ENCODE measurements around the gene SIRT2.
A peak's percentile ranks its signal among the peaks of the same experiment; 100 is the strongest.
"Not testable (repeated sequence)": the region's sequence is repeated elsewhere in the genome, so short reads cannot be mapped to it uniquely, and the experiment has no call there.

SIRT2 gene

GRCh38 chr19:38892841-38893240 lies 6.6 kb downstream of the SIRT2 start:
- no peak for DNase-seq

- no peak for DNase-seq
Observed at GRCh38 chr19:38891771-38892170, 7.6 kb downstream of the SIRT2 start.

DNA sequence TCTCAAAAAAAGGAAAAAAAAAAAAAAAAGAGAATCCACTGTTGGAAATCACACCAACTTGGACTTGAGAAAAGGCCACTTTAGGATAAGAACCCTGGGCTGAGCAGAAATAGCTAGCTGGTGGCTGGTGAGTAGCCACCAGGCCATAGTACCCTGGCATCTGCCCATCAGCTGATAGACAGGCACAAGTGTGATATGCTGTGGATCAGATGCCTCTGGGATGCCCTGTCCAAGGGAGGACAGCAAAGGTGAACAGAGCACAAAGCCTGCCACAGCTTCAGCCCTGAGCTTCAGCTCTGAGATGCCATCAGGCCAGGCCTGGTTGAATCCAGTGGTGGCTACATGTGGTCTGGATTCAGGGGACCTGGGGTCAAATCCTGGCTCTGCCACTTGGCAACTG lies 8.7 kb downstream of the SIRT2 start:
- DNase-seq = no peak

GRCh38 chr19:38889803-38890202 lies 9.6 kb downstream of the SIRT2 start:
- no peak for DNase-seq

DNA sequence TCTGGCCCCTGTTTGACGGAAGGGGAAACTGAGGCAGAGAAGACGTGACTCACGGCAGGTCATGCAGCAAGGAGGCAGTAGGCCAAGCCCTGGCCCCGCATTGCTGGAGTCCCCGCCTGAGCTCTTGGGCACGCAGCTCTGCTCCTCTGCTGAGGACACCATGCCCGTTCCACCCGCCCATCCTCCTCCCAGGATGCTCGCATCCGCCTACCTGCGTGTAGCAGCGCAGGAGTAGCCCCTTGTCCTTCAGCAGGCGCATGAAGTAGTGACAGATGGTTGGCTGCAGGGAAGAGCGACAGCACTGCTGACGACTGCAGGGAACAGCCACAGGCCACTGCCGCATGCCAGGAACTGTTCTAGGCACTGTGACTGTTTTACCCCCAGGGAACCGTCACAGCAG lies 10.5 kb downstream of the SIRT2 start:
- no peak for DNase-seq

DNA sequence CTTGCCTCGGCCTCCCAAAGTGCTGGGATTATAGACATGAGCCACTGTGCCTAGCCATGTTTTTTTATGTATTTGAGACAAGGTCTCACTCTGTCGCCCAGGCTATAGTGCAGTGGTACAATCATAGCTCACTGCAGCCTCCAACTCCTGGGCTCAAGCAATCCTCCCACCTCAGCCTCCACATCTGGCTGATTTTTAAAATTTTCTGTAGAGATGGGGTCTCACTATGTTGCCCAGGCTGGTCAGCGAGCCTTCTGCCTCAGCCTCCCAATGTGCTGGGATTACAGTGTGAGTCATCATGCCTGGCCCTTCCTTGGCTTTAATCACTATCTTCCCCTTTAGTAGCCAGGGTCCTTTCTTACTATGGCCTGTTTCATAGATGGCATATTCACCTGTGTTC lies 14.7 kb downstream of the SIRT2 start:
- DNase-seq = not testable (repeated sequence)

GRCh38 chr19:38883286-38883685 lies 16.1 kb downstream of the SIRT2 start:
- no peak for DNase-seq

- no peak for DNase-seq
Observed at GRCh38 chr19:38880882-38881609, 18.4 kb downstream of the SIRT2 start.

DNA sequence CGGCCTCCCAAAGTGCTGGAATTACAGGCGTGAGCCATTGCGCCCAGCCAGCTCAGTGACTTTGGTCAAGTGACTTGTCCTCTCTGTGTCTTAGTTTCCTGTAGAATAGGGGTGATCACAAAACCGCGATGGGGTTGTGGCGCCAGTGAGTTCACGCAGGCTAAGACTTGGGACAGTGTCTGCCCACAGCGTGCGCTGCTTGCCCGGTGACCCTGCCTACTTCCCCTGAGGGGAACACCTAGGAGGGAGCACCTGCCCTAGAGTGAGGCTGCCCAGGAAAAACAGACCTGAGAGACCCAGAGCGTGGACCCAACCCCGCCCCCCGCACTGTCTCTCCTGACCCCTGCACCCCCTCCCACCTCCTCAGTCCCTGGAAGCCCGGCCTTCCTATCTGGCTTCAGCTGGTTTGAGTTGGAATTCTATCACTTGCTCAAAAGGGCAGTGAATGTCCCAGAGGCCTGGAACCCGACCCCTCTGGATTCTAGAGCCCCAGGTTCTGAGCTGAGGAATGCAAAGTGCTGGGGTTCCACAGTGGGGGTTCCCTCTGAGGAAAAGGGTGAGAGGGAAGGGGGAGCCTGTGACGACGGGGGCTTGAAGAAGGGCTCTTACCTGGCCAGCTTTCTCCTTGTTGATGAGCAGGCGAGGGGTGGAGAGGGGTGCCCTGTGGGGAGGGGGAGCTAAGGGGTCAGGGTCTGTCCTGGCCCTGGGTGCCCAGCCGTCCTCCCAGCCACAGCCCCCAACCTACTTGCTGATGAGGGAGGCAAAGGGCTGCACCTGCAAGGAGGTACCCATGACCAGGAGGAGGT lies 19.1 kb downstream of the SIRT2 start:
- no peak for DNase-seq

- DNase-seq = no peak
Observed at GRCh38 chr19:38879400-38879751, 20.0 kb downstream of the SIRT2 start.

GRCh38 chr19:38878575-38879399 lies 20.6 kb downstream of the SIRT2 start:
- DNase-seq = no peak

DNA sequence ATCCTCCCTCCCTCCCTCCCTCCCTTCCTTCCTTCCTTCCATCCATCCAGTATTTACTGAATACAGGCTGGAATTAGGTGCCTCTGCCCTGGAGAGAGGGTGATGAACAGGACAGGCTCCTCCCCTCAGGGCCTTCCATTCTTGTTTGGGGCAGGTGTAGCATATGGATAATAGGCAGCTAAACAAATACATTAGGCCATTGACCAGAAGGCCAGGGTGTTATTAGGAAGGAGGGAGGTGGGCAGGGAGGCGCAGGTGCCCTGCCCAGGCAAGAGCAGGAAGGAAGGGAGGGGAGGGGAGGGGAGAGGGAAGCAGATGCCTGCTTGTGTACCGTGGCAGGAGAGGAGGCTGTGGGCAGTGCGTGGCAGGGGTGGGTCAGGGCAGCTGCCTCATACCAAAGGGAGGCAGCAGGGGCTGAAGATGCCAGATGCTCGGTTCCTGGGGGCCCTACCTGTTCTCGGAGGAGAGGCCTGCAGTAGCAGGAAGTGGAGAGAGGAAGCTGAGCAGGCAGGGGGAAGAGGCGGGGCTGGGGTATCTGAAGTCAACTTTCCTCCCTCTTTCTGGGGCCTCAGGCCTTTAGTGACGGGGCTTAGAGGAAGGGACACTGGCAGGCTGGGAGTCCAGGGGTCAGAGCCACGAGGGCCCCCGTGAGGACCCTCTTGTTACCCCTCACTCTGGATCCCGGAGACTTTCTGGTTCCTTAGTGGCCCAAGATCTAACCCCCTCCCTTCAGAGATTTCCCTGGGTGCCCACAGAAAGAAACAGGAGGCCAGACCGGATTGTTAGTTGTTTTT lies 21.4 kb downstream of the SIRT2 start, which contains the start of gene RINL:
TSS of gene RINL (minus strand) at position 495 of the 794 bp plus-strand sequence. CDS start 1,533 bp downstream, outside the sequence.
- peak; percentile 77 for DNase-seq

- DNase-seq = no peak
Observed at GRCh38 chr19:38875656-38876395, 23.6 kb downstream of the SIRT2 start.

DNA sequence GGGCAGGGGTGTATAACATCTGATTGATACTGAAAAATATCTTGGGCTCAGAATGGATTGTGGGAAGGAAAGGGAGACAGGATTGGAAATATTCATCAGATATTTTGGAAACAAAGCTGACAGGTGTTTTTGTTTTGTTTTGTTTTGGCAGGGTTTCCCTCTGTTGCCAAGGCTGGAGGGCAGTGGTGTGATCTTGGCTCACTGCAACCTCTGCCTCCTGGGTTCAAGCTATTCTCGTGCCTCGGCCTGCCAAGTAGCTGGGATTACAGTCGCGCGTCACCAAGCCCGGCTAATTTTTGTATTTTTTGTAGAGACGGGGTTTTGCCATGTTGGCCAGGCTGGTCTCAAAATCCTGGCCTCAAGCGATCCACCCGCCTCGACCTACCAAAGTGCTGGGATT lies 26.0 kb downstream of the SIRT2 start:
- not testable (repeated sequence) for DNase-seq

DNA sequence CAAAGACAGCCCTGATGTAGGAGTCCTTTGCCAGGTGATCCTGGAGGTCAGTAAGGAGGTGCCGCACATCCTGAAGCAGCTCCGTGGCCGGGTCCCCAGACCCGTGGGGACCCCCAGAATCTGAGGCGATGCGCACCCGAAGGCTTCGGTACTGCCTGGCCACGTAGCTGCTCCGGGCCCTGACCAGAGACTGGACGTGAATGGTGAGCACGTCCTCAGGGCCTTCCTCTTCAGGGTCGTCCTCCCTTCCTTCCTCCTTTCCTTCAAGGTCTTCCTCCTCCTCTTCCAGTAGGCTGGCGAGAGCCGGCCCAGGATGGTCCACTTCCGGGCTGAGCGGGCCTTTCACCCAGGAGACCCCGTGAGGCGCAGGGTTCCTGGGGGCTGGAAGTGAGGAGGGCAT lies 28.8 kb downstream of the SIRT2 start:
- no peak for DNase-seq

DNA sequence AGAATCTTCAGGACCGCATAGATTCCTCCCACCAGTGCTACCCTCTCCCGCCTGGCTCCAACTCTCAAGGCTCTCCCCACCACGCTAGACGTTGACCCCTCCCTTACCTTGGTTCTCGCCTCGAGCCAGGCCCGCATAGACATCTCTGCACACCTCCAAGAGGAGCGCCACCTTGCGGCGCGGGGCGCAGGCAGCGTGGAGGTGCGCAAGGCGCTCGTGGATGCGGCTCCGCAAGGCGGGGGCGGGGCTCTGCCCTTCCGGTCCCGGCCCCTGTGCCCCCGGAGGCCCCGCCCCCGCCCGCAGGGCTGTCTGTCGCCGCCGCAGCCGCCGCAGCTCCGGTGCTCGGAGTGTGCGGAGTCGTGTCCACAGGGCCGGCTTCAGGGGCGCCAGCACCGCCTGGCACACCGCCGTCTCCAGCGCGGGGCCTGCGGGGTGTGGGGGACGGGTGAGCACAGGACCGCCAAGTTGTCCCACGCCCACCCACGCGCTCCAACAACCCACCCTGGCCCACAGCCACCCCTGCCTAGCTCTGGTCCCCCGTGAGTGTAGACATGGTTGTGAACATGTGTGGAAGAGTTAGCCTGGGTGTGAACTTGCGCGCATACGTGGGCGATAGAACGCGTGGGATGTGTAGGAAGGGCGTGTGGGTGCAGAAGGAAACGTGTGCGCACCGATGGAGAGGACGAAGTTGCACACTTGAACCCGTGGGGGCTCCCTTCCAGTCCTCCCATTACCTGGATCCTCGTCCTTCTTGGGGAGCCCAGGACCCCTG lies 29.4 kb downstream of the SIRT2 start:
- peak; percentile 95 for DNase-seq

DNA sequence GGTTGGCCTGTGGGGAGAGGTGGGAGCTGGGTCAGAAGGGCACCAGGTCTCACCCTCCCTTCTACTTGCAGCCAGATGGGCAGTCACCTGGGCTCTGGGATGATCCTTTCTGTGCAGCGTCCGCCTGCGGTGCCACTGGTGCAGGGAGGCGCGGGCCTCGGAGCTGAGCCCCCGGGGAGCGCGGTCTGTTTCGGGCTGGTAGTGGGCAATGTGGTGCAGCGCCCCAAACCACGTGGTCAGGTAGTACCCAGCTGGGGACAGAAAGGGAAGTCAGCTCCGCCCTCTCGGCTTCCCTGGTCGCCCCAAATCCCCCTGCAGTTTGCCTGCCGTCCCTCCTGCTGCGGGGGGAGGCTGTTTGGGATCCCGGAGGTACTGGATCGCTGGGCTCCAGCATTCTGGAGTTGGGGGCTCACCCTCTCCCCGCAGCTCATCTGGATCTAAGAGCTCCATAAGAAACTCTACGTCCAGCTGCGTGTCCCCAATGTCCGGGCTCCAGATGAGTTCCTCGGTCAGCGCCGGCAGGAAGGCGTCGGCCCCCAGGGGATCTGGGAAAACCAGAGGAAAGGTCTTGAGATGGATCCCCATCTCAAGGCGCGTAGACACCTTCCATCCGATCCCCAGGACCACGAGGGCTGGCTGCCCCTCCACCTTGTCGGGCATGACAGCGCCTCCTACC lies 30.1 kb downstream of the SIRT2 start:
- peak; percentile 51 for DNase-seq

- no peak for DNase-seq
Observed at GRCh38 chr19:38868551-38868950, 30.9 kb downstream of the SIRT2 start.

DNA sequence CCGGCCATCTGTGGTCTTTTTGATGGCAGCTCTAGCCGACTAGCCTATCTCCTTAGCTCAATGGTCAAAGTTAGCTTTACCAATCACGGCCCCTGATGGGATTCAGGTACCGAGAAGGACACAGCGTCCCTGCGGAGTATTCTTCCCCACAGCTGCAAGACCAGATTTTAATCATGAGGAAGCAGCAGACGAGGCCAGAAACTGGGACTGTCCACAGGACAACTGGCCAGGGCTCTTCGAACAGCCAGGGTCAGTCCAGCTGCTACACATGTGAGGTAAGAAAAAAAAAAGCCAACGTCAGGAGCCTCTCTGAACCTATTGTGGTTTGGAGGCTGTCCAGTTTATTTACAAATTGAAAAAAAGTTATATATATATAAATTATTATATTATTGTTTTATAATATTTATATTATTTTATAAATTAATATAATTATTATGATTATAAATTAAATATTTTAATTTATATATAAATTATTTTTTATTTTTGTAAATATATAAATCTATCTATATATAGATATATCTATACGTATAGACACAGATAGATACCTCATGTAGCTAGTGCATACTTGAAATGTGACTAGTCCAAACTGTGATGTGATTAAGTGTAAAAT lies 32.1 kb downstream of the SIRT2 start:
- no peak for DNase-seq
